Measurements from ENCODE around the gene RASA2.

- no peak for TF ChIP-seq CTCF (IDR thresholded peaks at IDR 0.05)
- no peak for TF ChIP-seq POLR2A (IDR thresholded peaks at IDR 0.05)
- TF ChIP-seq EP300 (IDR thresholded peaks at IDR 0.05) = no peak
- no peak for TF ChIP-seq POLR2AphosphoS5 (IDR thresholded peaks at IDR 0.05)
Measured at GRCh38 chr3:141511361-141511760, 24.5 kb downstream of the RASA2 start.
